ENCODE results near the gene RNU6-1. TPM values are rescaled to one million over a fixed set of nuclear protein-coding genes. Genes with fewer than 3 reads are reported as not detected.
A peak's percentile ranks its signal among the peaks of the same experiment; 100 is the strongest.

RNU6-1 gene
- total RNA-seq, 6 experiments from 2014 or later, result not detected

GRCh38 chr15:67862750-67863441, 23.1 kb upstream of the RNU6-1 start:
- ATAC-seq (no peak), DNase-seq (peak in 1 of 3 donors; percentile 13)
- TF ChIP-seq POLR2A (IDR thresholded peaks at IDR 0.05) (no peak), CTCF (IDR thresholded peaks at IDR 0.05) (no peak)
- Histone ChIP-seq H3K9me3 (no peaks in the 10 kb centered on the region), H3K4me1 (peaks cover 0 to 4% (median 0%) of the 10 kb centered on the region in 4 donors), H3K36me3 (no peaks in the 10 kb centered on the region), H3K27ac (no peak overlapping the region), H3K4me3 (peak overlapping the region in 2 of 3 donors; percentile 50 to 56), H3K27me3 (no peaks in the 10 kb centered on the region)
- 50% methylated on average over 16 of the region's 16 CpGs for WGBS (ENCODE audit: insufficient coverage, low coverage, low lambda C conversion rate, missing lambda C conversion rate)
- intact Hi-C loops (cut with DNase I), result no loop called here

DNA sequence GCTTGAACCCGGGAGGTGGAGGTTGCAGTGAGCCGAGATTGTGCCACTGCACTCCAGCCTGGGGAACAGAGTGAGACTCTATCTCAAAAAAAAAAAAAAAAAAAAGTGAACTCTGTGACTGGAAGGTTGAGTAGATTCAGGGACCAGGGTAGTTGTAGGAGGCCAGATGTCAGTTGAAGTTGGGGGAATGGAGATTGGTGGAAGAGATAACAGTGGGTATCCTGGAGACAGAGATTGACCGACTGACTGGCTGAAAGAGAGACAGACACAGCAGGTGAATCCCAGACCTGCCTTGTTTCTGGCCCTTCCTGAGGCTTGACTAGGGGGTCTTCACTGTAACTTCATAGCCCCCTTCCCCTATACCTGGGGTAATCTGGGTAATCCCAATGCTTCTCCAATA, 22.1 kb upstream of the RNU6-1 start:
- no peak overlapping the region for H3K27ac ChIP-seq
- H3K4me1 ChIP-seq, result peaks cover 0 to 4% (median 0%) of the 10 kb centered on the region in 4 donors
- WGBS (ENCODE audit: insufficient coverage, low coverage, low lambda C conversion rate, missing lambda C conversion rate), result 100% methylated on average over 1 of the region's 3 CpGs
- H3K4me3 ChIP-seq, result no peak overlapping the region
- ATAC-seq (no peak), DNase-seq (no peak)
- no peaks in the 10 kb centered on the region for H3K27me3 ChIP-seq
- intact Hi-C loops (cut with DNase I), result no loop called here
- no peaks in the 10 kb centered on the region for H3K9me3 ChIP-seq
- no peaks in the 10 kb centered on the region for H3K36me3 ChIP-seq
- TF ChIP-seq CTCF (IDR thresholded peaks at IDR 0.05) (no peak), POLR2A (IDR thresholded peaks at IDR 0.05) (no peak)

DNA sequence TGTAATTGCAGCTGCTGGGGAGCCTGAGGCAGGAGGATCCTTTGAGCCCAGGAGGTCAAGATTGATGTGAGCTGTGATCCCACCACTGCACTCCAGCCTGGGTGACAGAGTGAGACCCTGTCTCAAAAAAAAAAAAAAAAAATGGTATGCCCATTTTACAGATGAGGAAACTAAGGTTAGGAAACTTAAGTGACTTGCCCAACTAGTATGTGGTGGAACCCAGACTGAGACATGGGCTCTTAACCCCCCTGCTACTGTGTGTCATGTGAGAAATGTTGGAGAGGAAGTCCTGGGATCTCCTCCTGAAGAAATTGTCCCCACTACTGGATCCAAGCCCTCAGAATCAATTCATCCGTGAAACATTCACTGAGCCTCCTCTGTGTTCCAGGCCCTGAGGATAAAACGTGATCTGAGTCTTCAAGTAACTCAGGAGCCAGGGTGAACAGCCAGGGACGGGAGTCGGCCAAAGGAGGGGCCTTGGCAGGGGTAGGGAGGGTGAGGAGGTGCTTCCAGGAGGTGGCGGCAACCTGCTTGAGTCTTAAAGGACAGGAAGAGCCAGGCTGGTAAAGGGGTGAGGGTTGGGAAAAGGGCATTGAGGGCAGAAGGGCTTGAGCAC, 19.6 kb upstream of the RNU6-1 start:
- ATAC-seq, result no peak
- Histone ChIP-seq H3K36me3 (no peaks in the 10 kb centered on the region), H3K4me1 (peaks cover 0 to 4% (median 0%) of the 10 kb centered on the region in 4 donors), H3K27me3 (no peaks in the 10 kb centered on the region), H3K27ac (no peak overlapping the region), H3K4me3 (no peak overlapping the region), H3K9me3 (no peaks in the 10 kb centered on the region)
- 67% methylated on average over 4 of the region's 5 CpGs for WGBS (ENCODE audit: insufficient coverage, low coverage, low lambda C conversion rate, missing lambda C conversion rate)
- TF ChIP-seq POLR2A (IDR thresholded peaks at IDR 0.05), result no peak
- no peak for TF ChIP-seq CTCF (IDR thresholded peaks at IDR 0.05)
- intact Hi-C loops (cut with DNase I), result loop anchor here in 1 of 2 donors (10.0 kb wide), 1 partner anchor 295 kb away; no protein-coding TSS in a partner anchor
- DNase-seq, result no peak

DNA sequence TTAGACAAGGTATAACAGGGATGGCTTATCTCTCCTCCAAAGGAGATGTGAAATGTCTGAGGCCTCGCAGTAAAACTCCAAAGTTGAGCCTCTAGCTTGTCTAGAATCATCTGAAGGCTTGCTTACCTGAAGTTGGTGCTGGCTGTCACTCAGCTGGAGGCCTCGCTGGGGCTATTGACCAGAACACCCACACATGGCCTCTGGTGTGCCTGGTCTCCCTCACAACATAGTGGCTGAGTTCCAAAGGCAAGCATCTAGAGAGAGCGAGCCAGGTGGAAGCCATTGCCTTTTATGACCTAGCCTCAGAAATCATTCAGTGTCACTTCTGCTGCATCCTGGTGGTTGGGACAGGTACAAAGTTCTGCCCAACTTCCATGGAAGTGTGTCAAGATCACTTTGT, 17.4 kb upstream of the RNU6-1 start:
- TF ChIP-seq CTCF (IDR thresholded peaks at IDR 0.05), result no peak
- no peak for TF ChIP-seq POLR2A (IDR thresholded peaks at IDR 0.05)
- DNase-seq, result peak in 1 of 3 donors; percentile 48
- ATAC-seq, result peak in 3 of 4 donors; percentile 31 to 77 (median 51)
- Histone ChIP-seq H3K27me3 (no peaks in the 10 kb centered on the region), H3K4me1 (no peaks in the 10 kb centered on the region), H3K27ac (no peak overlapping the region), H3K9me3 (no peaks in the 10 kb centered on the region), H3K4me3 (no peak overlapping the region), H3K36me3 (no peaks in the 10 kb centered on the region)
- intact Hi-C loops (cut with DNase I), result loop anchor here in 1 of 2 donors (10.0 kb wide), 1 partner anchor 298 kb away; no protein-coding TSS in a partner anchor
- WGBS (ENCODE audit: insufficient coverage, low coverage, low lambda C conversion rate, missing lambda C conversion rate), result 43% methylated on average over 2 of the region's 3 CpGs

Data from right lobe of liver (tissue), 6 donors.